PFSK-1 (cell line): ENCODE data around the gene MBNL2.

ENCODE experiments used
- POLR2AphosphoS5 ChIP-seq: IDR thresholded peaks from 2 replicates; pipeline ENCODE4 v1.6.1; 2012; ENCODE audit warnings: low read depth, mild to moderate bottlenecking, control low read depth, low read length, moderate library complexity
- REST ChIP-seq, 2 experiments: IDR thresholded peaks; 2 replicates each; pipeline versions ENCODE4 v1.6.1 to v1.8.0; 2011 to 2012; ENCODE audit warnings: low read depth in 2 of 2, low read length in 2 of 2, control low read depth in 1 of 2, inconsistent platforms in 1 of 2, mild to moderate bottlenecking in 1 of 2, moderate library complexity in 1 of 2; ENCODE audit not compliant: insufficient read depth in 1 of 2

GRCh38 chr13:97205465-97205864, 16.7 kb upstream of the MBNL2 start:
- TF ChIP-seq REST (IDR thresholded peaks at IDR 0.05; ENCODE audit: insufficient read depth in 1 of 2, low read depth in 2 of 2, low read length in 2 of 2) (no peak), POLR2AphosphoS5 (no peak)
